ENCODE results near the gene ABHD17A. TPM values are rescaled to one million over a fixed set of nuclear protein-coding genes. Genes with fewer than 3 reads are reported as not detected.

Gene ABHD17A
- polyA plus RNA-seq, 3 donors: 69.8 to 96.1 (median 79.0) TPM

- no peak for DNase-seq
- H3K27me3 ChIP-seq (ENCODE audit: control insufficient read depth in 2 of 2, insufficient read depth in 2 of 2, low read length in 2 of 2): no peaks in the 10 kb centered on the region
- no peaks in the 10 kb centered on the region for H3K9me3 Mint-ChIP-seq
- no peak overlapping the region for H3K4me3 ChIP-seq (replicated peaks in 1 of 3; ENCODE audit: low read depth in 2 of 3, low read length in 3 of 3)
- peaks cover 93% of the 10 kb centered on the region for H4K20me1 ChIP-seq (ENCODE audit: insufficient read depth, low read length)
- intact Hi-C loops (cut with micrococcal nuclease): loop anchor here in 1 of 2 donors (5.0 kb wide), 1 partner anchor 41 kb away; no protein-coding TSS in a partner anchor
- H3K4me2 ChIP-seq (replicated peaks; ENCODE audit: extremely low read depth, low read length, poor library complexity, severe bottlenecking): no peak overlapping the region
- H2AFZ ChIP-seq (ENCODE audit: insufficient read depth, low read depth, low read length, poor library complexity, severe bottlenecking): no peak overlapping the region
- no peaks in the 10 kb centered on the region for H3K4me1 Mint-ChIP-seq
- H3K27ac ChIP-seq (ENCODE audit: low read depth in 1 of 2, low read length in 2 of 2): no peak overlapping the region
- H3K36me3 ChIP-seq (replicated peaks in 1 of 2; ENCODE audit: control insufficient read depth in 1 of 2, insufficient read depth in 2 of 2, low read length in 2 of 2): peaks cover 45 to 79% of the 10 kb centered on the region in 2 donors
- 96% methylated on average over 54 of the region's 57 CpGs for WGBS (ENCODE audit: insufficient coverage)
- no peaks in the 10 kb centered on the region for H3K9me3 ChIP-seq (replicated peaks in 1 of 2; ENCODE audit: control insufficient read depth in 1 of 2, insufficient read depth in 1 of 2, low read length in 2 of 2)
- H3K27ac Mint-ChIP-seq: peak overlapping the region in 1 of 7 donors; percentile 55
- H3K4me1 ChIP-seq (ENCODE audit: control insufficient read depth in 1 of 2, insufficient read depth in 2 of 2, low read length in 2 of 2): no peaks in the 10 kb centered on the region
- no peak overlapping the region for H3K9ac ChIP-seq (ENCODE audit: insufficient read depth, low read length, poor library complexity, severe bottlenecking)
- H3K36me3 Mint-ChIP-seq: peaks cover 19 to 57% of the 10 kb centered on the region in 2 donors
- TF ChIP-seq CTCF (IDR thresholded peaks at IDR 0.05): no peak
- H3K79me2 ChIP-seq (ENCODE audit: insufficient read depth, low read length): peaks cover 39% of the 10 kb centered on the region
- H3K27me3 Mint-ChIP-seq (ENCODE audit: low read depth in 3 of 3): peaks cover 0 to 2% (median 0%) of the 10 kb centered on the region in 3 donors
- no peak overlapping the region for H3K4me3 Mint-ChIP-seq
Measured at GRCh38 chr19:1828279-1829238, 56.7 kb downstream of the ABHD17A start.

- intact Hi-C loops (cut with micrococcal nuclease): loop anchor here in 1 of 2 donors (5.0 kb wide), 1 partner anchor 40 kb away; no protein-coding TSS in a partner anchor
- Mint-ChIP-seq H3K4me3 (no peak overlapping the region), H3K27me3 (ENCODE audit: low read depth in 3 of 3) (peaks cover 0 to 2% (median under 1%) of the 10 kb centered on the region in 3 donors), H3K9me3 (no peaks in the 10 kb centered on the region), H3K36me3 (peaks cover 22 to 62% of the 10 kb centered on the region in 2 donors), H3K27ac (no peak overlapping the region), H3K4me1 (no peaks in the 10 kb centered on the region)
- no peaks in the 10 kb centered on the region for H3K27me3 ChIP-seq (ENCODE audit: control insufficient read depth in 2 of 2, insufficient read depth in 2 of 2, low read length in 2 of 2)
- H3K9me3 ChIP-seq (replicated peaks in 1 of 2; ENCODE audit: control insufficient read depth in 1 of 2, insufficient read depth in 1 of 2, low read length in 2 of 2): no peaks in the 10 kb centered on the region
- no peak overlapping the region for H3K4me2 ChIP-seq (replicated peaks; ENCODE audit: extremely low read depth, low read length, poor library complexity, severe bottlenecking)
- peaks cover 93% of the 10 kb centered on the region for H4K20me1 ChIP-seq (ENCODE audit: insufficient read depth, low read length)
- H2AFZ ChIP-seq (ENCODE audit: insufficient read depth, low read depth, low read length, poor library complexity, severe bottlenecking): no peak overlapping the region
- TF ChIP-seq CTCF (IDR thresholded peaks at IDR 0.05): no peak
- H3K36me3 ChIP-seq (replicated peaks in 1 of 2; ENCODE audit: control insufficient read depth in 1 of 2, insufficient read depth in 2 of 2, low read length in 2 of 2): peaks cover 53 to 82% of the 10 kb centered on the region in 2 donors
- peaks cover 30% of the 10 kb centered on the region for H3K79me2 ChIP-seq (ENCODE audit: insufficient read depth, low read length)
- H3K4me3 ChIP-seq (replicated peaks in 1 of 3; ENCODE audit: low read depth in 2 of 3, low read length in 3 of 3): no peak overlapping the region
- H3K27ac ChIP-seq (ENCODE audit: low read depth in 1 of 2, low read length in 2 of 2): no peak overlapping the region
- DNase-seq: no peak
- H3K9ac ChIP-seq (ENCODE audit: insufficient read depth, low read length, poor library complexity, severe bottlenecking): no peak overlapping the region
- WGBS (ENCODE audit: insufficient coverage): 91% methylated on average over 35 of the region's 41 CpGs
- no peaks in the 10 kb centered on the region for H3K4me1 ChIP-seq (ENCODE audit: control insufficient read depth in 1 of 2, insufficient read depth in 2 of 2, low read length in 2 of 2)
Measured at GRCh38 chr19:1827566-1828278, 57.6 kb downstream of the ABHD17A start.

All from CD14-positive monocyte (primary cell).